Neuronal stem cell (in vitro differentiated cells): ENCODE measurements around the gene MACROD2.

Experiments
- DNase-seq: peaks from one replicate; pipeline ENCODE4 v3.0.0-alpha.2; 2013; ENCODE audit warnings: low spot score
- H2AFZ ChIP-seq: one replicate; pipeline ENCODE4 v1.6.1; 2013; ENCODE audit warnings: mild to moderate bottlenecking, low read length, inconsistent platforms
- H2AK5ac ChIP-seq: 2 replicates; pipeline ENCODE4 v1.6.1; 2013; ENCODE audit warnings: low read depth, mild to moderate bottlenecking, inconsistent platforms, low read length, moderate library complexity, mixed read lengths
- H2BK120ac ChIP-seq: 2 replicates; pipeline ENCODE4 v1.6.1; 2013; ENCODE audit warnings: low read depth, mild to moderate bottlenecking, inconsistent platforms, low read length, moderate library complexity, mixed read lengths
- H2BK12ac ChIP-seq: one replicate; pipeline ENCODE4 v1.6.1; 2013; ENCODE audit warnings: low read length, inconsistent platforms
- H2BK15ac ChIP-seq: 2 replicates; pipeline ENCODE4 v1.6.1; 2013; ENCODE audit warnings: mild to moderate bottlenecking, low read length, inconsistent platforms, mixed read lengths
- H2BK5ac ChIP-seq: one replicate; pipeline ENCODE4 v1.6.1; 2013; ENCODE audit warnings: inconsistent platforms, mild to moderate bottlenecking, low read length, moderate library complexity
- H3K14ac ChIP-seq: one replicate; pipeline ENCODE4 v1.6.1; 2013; ENCODE audit warnings: low read length, inconsistent platforms
- H3K18ac ChIP-seq: 2 replicates; pipeline ENCODE4 v1.6.1; 2013; ENCODE audit warnings: low read length, inconsistent platforms
- H3K23ac ChIP-seq: 2 replicates; pipeline ENCODE4 v1.6.1; 2013; ENCODE audit warnings: low read depth, mild to moderate bottlenecking, mixed read lengths, low read length, inconsistent platforms; ENCODE audit not compliant: poor library complexity
- H3K27ac ChIP-seq: replicated peaks from 3 replicates; pipeline ENCODE4 v1.5.1; 2013; ENCODE audit warnings: low read length, inconsistent platforms
- H3K27me3 ChIP-seq, 3 experiments: 2 replicates each; pipeline ENCODE4 v1.6.1; 2013; ENCODE audit warnings: low read length in 3 of 3, mild to moderate bottlenecking in 2 of 3, inconsistent platforms in 1 of 3, low read depth in 1 of 3, mixed read lengths in 1 of 3, moderate library complexity in 1 of 3; ENCODE audit not compliant: control insufficient read depth in 3 of 3, insufficient read depth in 3 of 3
- H3K36me3 ChIP-seq, 2 donors: replicated peaks in 1 of 2; 2 replicates each; pipeline ENCODE4 v1.6.1; 2013; ENCODE audit warnings: low read length in 2 of 2; ENCODE audit not compliant: control insufficient read depth in 2 of 2, insufficient read depth in 2 of 2
- H3K4ac ChIP-seq: 2 replicates; pipeline ENCODE4 v1.6.1; 2013; ENCODE audit warnings: inconsistent platforms, mild to moderate bottlenecking, low read length, moderate library complexity
- H3K4me1 ChIP-seq, 2 donors: 1 replicate in 1 of 2; 2 replicates in 1 of 2; pipeline ENCODE4 v1.6.1; 2013; ENCODE audit warnings: low read length in 2 of 2, low read depth in 1 of 2; ENCODE audit not compliant: control insufficient read depth in 2 of 2, insufficient read depth in 1 of 2
- H3K4me2 ChIP-seq: one replicate; pipeline ENCODE4 v1.6.1; 2013; ENCODE audit warnings: mild to moderate bottlenecking, low read length, inconsistent platforms; ENCODE audit not compliant: insufficient read depth, poor library complexity, severe bottlenecking
- H3K4me3 ChIP-seq, 2 donors: 2 replicates each; pipeline ENCODE4 v1.5.1; 2013; ENCODE audit warnings: low read length in 2 of 2, mild to moderate bottlenecking in 2 of 2, inconsistent platforms in 1 of 2, moderate library complexity in 1 of 2
- H3K79me1 ChIP-seq: one replicate; pipeline ENCODE4 v1.6.1; 2013; ENCODE audit warnings: low read depth, mild to moderate bottlenecking, inconsistent platforms, low read length, moderate library complexity
- H3K9ac ChIP-seq: one replicate; pipeline ENCODE4 v1.6.1; 2013; ENCODE audit warnings: mild to moderate bottlenecking, low read depth, low read length, inconsistent platforms; ENCODE audit not compliant: poor library complexity
- H3K9me3 ChIP-seq, 2 donors: replicated peaks in 1 of 2; 2 replicates each; pipeline versions ENCODE3 to v1.6.1; 2013; ENCODE audit warnings: low read length in 2 of 2, mild to moderate bottlenecking in 2 of 2, inconsistent platforms in 1 of 2, low read depth in 1 of 2, mixed read lengths in 1 of 2, moderate library complexity in 1 of 2; ENCODE audit not compliant: control insufficient read depth in 2 of 2, insufficient read depth in 1 of 2
- H4K8ac ChIP-seq: one replicate; pipeline ENCODE4 v1.6.1; 2013; ENCODE audit warnings: low read depth, mild to moderate bottlenecking, inconsistent platforms, low read length, moderate library complexity
- H4K91ac ChIP-seq: one replicate; pipeline ENCODE4 v1.6.1; 2013; ENCODE audit warnings: low read length, low read depth, mild to moderate bottlenecking, inconsistent platforms; ENCODE audit not compliant: poor library complexity
- WGBS, 2 donors: extraction: QIAGEN DNeasy Blood & Tissue Kit; methylation state at CpG; one replicate each; pipeline ENCODE4 v1.1.7; 2013; ENCODE audit warnings: missing lambda C conversion rate in 2 of 2, mixed read lengths in 1 of 2; ENCODE audit not compliant: insufficient read length in 2 of 2, insufficient replicate concordance in 1 of 2; ENCODE audit errors: extremely low coverage in 2 of 2; 5-methylcytosine and 5-hydroxymethylcytosine counted together

Gene MACROD2

DNA sequence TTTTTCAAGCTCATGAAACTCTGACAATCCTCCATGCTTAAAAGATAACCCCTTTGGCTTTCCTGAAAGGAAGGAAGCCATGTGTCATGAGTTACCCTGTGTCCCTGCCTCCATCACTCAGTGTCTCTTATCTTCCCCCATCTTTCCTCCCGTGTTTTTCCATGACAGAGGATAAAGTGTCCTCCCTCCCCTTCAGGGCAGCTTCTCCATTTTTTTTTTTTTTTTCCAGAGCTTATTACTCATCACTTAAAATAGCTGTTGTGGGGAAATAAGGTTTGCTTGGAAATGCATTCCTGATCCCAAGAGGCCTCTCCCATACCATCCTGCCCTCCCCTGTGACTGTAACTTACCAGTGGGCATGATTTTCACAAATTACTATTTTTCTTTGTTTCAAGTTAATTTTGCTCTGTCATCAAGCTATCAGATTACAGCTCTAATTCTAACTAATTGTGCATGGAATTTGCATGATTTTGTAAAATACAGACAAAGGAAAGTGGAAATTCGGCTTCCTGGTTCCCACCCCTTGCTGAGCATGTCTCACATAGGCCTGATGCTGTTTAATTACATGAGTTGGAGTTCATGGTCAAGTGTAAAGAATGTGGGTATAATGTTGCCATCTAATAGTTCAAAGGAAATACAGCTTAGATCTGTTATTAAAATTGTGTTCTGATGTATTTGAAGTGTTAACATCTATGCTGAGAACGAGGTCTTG lies 956.5 kb downstream of the MACROD2 start:
- H3K4me2 ChIP-seq: no peak overlapping the region
- peaks cover 6 to 8% of the 10 kb centered on the region in 2 donors for H3K4me1 ChIP-seq
- H3K9ac ChIP-seq: no peak overlapping the region
- H2BK15ac ChIP-seq: no peak overlapping the region
- no peak overlapping the region for H3K4me3 ChIP-seq
- H4K8ac ChIP-seq: no peak overlapping the region
- no peaks in the 10 kb centered on the region for H3K27me3 ChIP-seq
- 100% methylated on average over 1 of the region's 3 CpGs; no CpG with 5 or more reads in 1 of the 2 donors for WGBS, 2 donors
- H3K23ac ChIP-seq: no peak overlapping the region
- no peak overlapping the region for H4K91ac ChIP-seq
- H3K79me1 ChIP-seq: no peaks in the 10 kb centered on the region
- H3K14ac ChIP-seq: no peak overlapping the region
- H2AK5ac ChIP-seq: no peak overlapping the region
- no peak overlapping the region for H3K4ac ChIP-seq
- no peak overlapping the region for H3K18ac ChIP-seq
- no peak overlapping the region for H3K27ac ChIP-seq
- H3K9me3 ChIP-seq: no peaks in the 10 kb centered on the region
- no peak overlapping the region for H2AFZ ChIP-seq
- H2BK5ac ChIP-seq: no peak overlapping the region
- no peak overlapping the region for H2BK120ac ChIP-seq
- no peaks in the 10 kb centered on the region for H3K36me3 ChIP-seq
- no peak overlapping the region for H2BK12ac ChIP-seq
- DNase-seq: no peak

DNA sequence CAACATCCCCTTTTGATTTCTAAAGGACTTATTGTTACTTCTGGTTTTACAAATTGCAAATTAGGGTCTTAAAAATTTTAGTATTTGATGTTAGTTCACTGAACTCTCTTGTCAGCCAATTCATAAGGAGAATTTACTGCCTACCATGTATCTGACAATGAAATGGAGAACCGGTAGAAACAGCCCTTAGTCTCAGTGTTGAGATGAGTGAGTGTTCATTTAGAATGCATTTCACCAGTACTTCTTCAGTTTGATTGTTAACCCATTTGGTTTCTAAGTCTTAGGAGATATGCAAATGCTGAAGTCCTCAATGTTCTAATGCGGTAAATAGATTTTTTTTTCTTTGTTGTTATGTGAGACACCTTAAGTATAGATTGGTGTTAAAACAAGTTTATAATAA lies 958.4 kb downstream of the MACROD2 start:
- H2BK15ac ChIP-seq: no peak overlapping the region
- no peak overlapping the region for H3K18ac ChIP-seq
- H2AFZ ChIP-seq: no peak overlapping the region
- no CpG with 5 or more reads among the region's 2 CpGs for WGBS, 2 donors
- H3K4me2 ChIP-seq: no peak overlapping the region
- DNase-seq: no peak
- H3K4me3 ChIP-seq: no peak overlapping the region
- no peaks in the 10 kb centered on the region for H3K27me3 ChIP-seq
- H3K4me1 ChIP-seq: peaks cover 3 to 8% of the 10 kb centered on the region in 2 donors
- H2AK5ac ChIP-seq: no peak overlapping the region
- no peak overlapping the region for H2BK5ac ChIP-seq
- no peaks in the 10 kb centered on the region for H3K79me1 ChIP-seq
- no peak overlapping the region for H3K27ac ChIP-seq
- H2BK120ac ChIP-seq: no peak overlapping the region
- H3K23ac ChIP-seq: no peak overlapping the region
- no peak overlapping the region for H4K91ac ChIP-seq
- no peak overlapping the region for H2BK12ac ChIP-seq
- H3K14ac ChIP-seq: no peak overlapping the region
- no peak overlapping the region for H4K8ac ChIP-seq
- no peak overlapping the region for H3K9ac ChIP-seq
- no peaks in the 10 kb centered on the region for H3K36me3 ChIP-seq
- no peaks in the 10 kb centered on the region for H3K9me3 ChIP-seq
- H3K4ac ChIP-seq: no peak overlapping the region

GRCh38 chr20:14955399-14955798 lies 960.1 kb downstream of the MACROD2 start:
- Histone ChIP-seq H4K8ac (no peak overlapping the region), H2AFZ (peak overlapping the region; percentile 46), H3K79me1 (no peaks in the 10 kb centered on the region), H3K18ac (no peak overlapping the region), H3K4me1 (peaks cover 3 to 8% of the 10 kb centered on the region in 2 donors), H3K4ac (no peak overlapping the region), H2BK15ac (no peak overlapping the region), H3K27me3 (no peaks in the 10 kb centered on the region), H2BK5ac (no peak overlapping the region), H2BK12ac (no peak overlapping the region), H3K4me2 (no peak overlapping the region), H2BK120ac (no peak overlapping the region), H3K14ac (no peak overlapping the region), H3K9ac (no peak overlapping the region), H3K4me3 (no peak overlapping the region), H3K23ac (no peak overlapping the region), H2AK5ac (no peak overlapping the region), H3K9me3 (no peaks in the 10 kb centered on the region), H3K36me3 (no peaks in the 10 kb centered on the region), H4K91ac (no peak overlapping the region), H3K27ac (peak overlapping the region; percentile 32)
- WGBS, 2 donors: no CpG with 5 or more reads among the region's 4 CpGs
- no peak for DNase-seq

GRCh38 chr20:14956026-14956425 lies 960.7 kb downstream of the MACROD2 start:
- Histone ChIP-seq H2BK12ac (no peak overlapping the region), H3K79me1 (no peaks in the 10 kb centered on the region), H2BK15ac (no peak overlapping the region), H4K91ac (no peak overlapping the region), H3K4me1 (peaks cover 3 to 6% of the 10 kb centered on the region in 2 donors), H3K4me3 (no peak overlapping the region), H3K36me3 (no peaks in the 10 kb centered on the region), H4K8ac (no peak overlapping the region), H3K27me3 (no peaks in the 10 kb centered on the region), H2BK5ac (no peak overlapping the region), H3K4ac (no peak overlapping the region), H2AFZ (no peak overlapping the region), H3K18ac (no peak overlapping the region), H3K9me3 (no peaks in the 10 kb centered on the region), H3K4me2 (no peak overlapping the region), H3K14ac (no peak overlapping the region), H3K23ac (no peak overlapping the region), H2AK5ac (no peak overlapping the region), H3K27ac (no peak overlapping the region), H3K9ac (no peak overlapping the region), H2BK120ac (no peak overlapping the region)
- no peak for DNase-seq
- no CpG with 5 or more reads among the region's 3 CpGs for WGBS, 2 donors
